NCI-H1092 (cell line): ENCODE data around the gene CCDC32.
"Not testable (repeated sequence)": the region's sequence is repeated elsewhere in the genome, so short reads cannot be mapped to it uniquely, and the experiment has no call there.

Experiments used
- DNase-seq: peaks from one replicate; lab custom pipeline; 2025; lab: John Stamatoyannopoulos, UW

The CCDC32 gene, protein sequence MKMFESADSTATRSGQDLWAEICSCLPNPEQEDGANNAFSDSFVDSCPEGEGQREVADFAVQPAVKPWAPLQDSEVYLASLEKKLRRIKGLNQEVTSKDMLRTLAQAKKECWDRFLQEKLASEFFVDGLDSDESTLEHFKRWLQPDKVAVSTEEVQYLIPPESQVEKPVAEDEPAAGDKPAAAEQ

DNA sequence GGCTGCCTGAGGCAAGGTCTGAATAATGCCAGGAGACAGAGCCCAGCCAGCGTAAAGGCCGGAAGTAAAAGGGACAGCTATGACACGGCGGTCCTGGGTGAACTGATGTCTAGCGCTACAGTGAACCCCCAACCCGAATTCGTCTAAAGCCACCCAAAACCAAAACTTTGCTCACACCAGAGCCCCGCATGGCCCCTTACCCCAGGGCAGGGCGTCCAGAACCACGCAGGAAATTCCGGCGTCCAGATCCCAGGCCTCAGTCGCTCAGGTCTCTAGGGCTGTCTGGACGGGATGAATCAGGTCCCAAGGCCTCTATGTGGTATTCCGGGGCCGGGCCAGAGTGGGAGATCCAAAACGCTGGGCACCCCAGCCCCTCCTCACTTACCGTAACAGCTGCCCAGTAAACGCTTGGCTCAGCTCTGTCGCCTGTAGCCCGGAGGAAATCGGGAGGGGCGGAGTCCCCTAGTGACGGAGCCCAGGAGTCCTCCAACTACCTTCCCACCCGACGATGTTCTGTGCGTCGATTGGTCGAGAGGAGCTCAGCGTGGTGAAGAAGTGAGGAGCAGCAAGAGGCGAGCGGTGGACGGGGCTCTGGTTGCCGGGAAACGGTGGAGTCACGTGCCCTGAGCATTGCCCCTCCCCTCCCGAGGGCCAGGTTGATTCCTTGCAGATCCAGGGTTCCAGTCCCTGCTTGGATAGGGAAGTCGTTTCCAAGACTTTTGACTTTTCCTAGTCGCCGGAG is at the start of gene CCDC32:
TSS of gene CCDC32 (minus strand) at position 452 of the 742 bp plus-strand sequence. CDS start 2,027 bp downstream, outside the sequence.
- peak; percentile 95 for DNase-seq

DNA sequence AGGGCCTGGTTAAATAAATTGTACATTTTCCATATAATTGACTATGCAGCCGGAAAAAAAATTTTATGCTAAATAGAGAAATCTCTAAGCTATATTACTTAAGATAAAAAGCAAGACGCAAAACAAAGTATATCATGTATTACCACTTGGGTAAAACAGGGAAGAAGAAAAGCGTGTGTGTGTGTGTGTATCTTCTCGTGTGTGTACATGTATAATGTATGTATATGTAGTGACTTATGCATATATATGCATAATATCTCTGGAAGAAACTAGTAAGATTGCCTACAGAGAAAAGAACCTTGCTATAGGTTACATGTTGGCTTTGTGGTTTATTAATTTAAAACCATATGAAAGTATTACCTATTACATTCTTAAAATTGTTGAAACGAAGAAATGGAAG is 48.2 kb upstream of the CCDC32 start:
- no peak for DNase-seq

DNA sequence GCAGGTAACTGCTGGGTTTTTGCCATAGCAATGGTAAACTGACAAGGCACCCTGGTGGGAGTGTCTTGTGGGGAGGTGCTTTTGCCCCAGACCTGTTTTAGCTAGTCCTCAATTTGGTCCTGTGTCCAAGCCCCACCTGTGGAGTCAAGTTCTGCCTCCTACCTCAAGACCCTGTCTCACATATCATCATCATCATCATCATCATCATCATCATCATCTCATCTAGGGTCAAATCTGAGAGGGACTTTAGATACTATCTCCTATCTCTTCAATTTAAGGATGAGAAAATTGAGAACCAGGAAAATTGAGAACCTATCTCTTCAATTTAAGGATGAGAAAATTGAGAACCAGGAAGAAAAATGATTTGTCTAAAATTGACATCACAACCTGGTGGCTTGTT is 39.1 kb upstream of the CCDC32 start:
- DNase-seq = no peak

DNA sequence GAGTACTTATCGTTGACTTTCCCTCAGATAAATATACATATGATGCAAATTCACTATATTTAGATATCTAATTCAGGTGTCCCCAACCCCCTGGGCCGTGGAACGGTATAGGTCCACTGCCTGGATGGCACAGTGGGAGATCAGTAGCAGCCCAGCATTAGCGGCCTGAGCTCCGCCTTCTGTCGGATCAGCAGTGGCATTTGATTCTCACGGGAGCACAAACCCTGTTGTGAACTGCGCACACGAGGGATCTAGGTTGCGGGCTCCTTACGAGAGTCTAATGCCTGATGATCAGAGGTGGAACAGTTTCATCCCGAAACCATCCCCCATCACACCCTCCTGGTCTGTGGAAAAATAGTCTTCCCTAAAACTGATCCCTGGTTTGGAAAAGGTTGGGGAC is 36.1 kb upstream of the CCDC32 start:
- DNase-seq = no peak

DNA sequence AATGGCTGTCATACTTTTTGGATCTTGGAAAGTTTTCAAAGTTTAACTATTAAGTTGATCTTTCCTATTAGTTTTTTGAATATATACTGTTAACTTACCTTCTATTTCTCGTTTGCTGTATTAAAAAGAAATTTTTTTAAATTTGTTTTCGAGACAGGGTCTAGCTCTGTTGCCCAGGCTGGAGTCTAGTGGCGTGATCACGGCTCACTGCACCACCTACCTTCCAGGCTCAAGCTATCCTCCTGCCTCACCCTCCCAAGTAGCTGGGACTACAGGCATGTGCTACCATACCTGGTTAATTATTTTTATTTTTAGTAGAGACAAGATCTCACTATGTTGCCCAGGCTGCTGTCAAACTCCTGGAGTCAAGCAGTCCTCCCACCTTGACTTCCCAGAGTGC is 33.8 kb upstream of the CCDC32 start:
- no peak for DNase-seq

DNA sequence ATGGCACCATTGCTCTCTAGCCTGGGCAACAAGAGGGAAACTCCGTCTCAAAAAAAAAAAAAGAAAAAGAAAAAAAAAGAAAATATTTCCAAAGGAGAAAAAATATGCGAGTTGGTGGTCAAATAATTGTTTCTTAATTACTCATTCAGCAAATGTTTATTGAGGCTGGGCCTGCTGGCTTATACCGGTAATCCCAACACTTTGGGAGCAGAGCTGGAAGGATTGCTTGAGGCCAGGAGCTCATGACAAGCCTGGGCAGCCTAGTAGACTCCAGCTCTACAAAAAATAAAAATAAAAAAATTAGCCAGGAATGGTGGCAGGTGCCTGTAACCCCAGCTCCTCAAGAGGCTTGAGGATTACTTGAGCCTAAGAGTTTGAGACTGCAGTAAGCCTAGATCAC is 33.3 kb upstream of the CCDC32 start:
- no peak for DNase-seq

DNA sequence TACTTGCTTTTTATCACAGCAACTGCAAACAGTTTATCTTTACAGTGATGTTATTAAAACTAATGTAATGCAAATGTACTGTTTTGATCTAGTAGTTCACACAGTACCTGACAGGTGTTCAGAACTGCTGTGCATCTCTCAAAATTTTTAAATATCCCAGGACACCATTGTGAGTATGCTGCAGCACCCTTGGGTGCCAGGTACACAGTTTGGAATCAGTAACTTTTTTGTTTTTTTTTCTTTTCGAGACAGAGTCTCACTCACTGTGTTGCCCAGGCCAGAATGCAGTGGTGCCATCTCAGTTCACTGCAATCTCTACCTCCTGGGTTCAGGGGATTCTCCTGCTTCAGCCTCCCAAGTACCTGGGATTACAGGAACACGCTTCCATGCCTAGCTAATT is 32.2 kb upstream of the CCDC32 start:
- DNase-seq = no peak

DNA sequence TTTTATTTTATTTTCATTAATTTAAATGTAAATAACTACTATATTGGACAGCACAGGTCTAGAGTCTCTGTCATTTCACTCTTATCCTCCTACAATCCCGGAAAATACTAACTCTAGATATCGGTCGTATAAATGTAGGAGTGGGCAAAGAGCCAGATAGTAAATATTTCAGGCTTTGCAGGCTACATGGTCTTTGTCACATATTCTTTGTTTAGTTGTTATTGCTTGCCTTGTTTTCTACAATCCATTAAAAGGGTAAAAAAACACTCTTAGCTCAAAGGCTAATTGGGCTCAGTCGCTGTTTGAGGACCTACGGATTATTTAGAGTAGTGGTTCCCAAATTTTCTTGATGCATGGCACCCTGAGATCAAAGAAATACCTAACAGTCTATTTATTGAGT is 30.9 kb upstream of the CCDC32 start:
- no peak for DNase-seq

DNA sequence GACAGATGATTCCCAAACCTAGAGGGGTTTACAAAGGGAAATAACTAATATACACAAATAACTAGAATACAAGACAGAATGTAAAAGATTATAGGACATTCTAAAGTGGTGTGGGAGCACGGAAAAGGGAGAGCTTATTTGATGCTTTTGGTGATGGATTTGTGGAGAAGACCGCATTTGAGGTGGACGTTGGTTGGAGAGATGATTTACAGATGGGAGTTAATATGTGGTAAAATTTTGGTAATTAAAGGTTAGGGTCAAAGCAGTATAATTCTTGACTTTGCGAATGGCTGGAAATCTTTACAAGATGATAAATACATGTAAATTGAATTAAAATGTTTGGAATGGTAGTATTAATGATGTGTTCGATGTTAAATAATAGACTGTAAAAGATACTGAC is 30.4 kb upstream of the CCDC32 start:
- no peak for DNase-seq

DNA sequence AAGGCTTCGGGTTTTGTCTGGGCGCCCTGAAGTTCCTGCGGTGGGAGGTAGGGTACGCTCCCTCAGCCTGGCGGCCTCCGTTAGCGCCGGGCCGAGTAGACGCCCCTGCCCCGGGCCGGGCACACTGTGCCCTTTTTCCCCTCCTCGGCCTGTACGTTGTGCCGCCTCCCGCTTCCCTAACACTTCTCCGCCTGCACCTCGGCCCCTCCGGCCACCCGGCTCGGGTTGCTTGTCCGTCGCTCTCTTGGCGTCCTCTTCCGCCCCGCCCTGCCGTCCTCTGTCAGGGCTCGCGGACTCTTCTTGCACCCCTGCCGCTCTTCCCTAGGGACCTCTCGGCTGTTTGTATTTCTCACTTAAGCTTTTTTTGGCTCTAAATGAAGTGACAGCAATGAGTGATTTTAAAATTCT is 29.6 kb upstream of the CCDC32 start:
- DNase-seq = peak; percentile 28

DNA sequence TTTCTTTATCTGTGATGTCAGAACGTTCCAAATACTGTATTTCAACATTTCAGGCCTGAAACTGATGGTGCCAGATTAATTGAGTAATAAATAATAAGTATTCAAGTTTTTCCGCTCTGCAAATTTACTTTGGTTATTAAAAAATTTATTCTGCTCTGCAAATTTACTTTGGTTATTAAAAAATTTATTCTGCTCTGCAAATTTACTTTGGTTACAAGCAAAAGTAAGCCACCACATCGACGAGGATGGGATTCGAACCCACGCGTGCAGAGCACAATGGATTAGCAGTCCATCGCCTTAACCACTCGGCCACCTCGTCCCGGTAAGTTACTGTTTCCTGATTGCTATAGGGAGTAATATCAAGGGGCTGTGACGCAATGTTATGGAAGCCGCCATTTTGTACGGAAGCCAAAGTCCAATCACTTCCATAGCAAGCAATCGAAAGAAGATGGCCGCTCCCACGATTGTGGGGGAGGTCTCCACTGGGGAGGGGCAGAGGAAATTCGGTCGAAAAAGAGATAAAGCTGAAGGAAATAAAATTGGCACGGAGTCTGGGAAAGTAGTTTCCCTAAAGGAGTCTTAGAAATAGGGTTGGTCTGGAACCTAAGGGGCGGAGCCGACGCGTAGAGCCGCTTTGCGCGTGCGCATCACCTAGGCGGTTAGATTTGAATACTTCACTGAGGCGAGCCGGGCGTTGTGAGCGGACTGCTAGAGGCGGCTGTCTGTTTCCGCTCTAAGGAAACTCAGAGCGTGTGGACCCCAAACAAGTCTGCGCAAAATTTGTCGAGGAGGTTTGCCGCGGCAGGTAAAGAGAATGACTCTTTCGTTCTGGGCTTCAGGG is 29.0 kb upstream of the CCDC32 start, which contains the start of gene KNL1:
TSS of gene KNL1 (plus strand) at position 662 of the 841 bp plus-strand sequence. CDS start 8,683 bp downstream, outside the sequence.
- peak; percentile 91 for DNase-seq

DNA sequence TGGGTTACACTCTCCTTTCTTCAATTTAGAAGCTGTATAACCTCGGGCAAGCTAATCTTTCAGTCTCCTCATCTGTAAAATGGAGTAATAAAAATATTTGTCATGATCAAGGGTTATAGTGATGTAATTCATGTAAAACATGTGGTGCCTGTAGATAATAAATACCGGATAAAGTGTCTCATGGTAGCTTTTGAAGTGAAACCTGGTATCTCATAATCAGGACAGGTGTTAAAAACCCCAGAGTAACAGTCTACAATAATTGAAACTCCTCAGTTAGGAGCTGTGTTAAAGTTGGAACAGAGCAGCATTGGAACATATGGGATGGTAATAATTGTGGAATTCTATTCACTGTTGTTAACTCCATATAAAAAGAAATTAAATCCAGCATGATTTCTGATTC is 28.3 kb upstream of the CCDC32 start:
- no peak for DNase-seq

DNA sequence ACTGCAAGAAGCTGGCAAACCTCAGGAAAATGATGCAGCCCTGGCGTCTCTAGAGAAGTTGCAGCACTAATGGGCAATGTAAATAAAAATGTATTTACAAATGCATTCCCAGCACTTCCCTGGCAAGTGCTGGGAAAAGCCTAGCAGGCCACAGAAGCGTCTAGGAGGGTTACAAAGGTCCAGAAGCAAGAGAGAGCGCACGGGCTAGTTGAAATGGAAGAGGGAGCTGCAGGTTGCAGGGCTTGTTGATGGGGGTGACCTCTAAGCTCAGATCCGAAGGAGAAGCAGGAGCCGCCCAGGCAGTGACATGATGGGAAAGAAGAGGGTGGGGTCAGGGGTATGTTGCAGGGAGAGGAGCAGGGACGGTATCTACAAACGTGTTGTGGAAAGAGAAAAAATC is 26.5 kb upstream of the CCDC32 start:
- DNase-seq = no peak

DNA sequence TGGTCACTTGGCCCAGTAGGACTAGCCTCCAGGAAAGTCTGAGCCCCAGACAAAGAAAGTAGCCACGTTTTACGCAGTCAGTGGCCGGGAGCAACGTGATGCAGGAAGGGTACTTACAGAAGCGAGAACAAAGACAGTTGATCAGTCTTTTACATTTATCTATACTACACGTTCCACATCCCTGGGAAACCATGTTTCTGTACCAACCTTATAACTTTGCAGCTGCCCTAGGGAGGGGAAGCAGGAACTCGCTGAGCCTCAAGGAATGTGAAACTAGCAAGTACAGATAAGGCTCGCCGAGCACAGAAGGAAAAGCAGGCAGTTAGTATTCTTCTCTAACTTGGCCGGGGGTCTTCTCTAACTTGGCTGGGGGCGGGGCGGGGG is 25.8 kb upstream of the CCDC32 start:
- no peak for DNase-seq

DNA sequence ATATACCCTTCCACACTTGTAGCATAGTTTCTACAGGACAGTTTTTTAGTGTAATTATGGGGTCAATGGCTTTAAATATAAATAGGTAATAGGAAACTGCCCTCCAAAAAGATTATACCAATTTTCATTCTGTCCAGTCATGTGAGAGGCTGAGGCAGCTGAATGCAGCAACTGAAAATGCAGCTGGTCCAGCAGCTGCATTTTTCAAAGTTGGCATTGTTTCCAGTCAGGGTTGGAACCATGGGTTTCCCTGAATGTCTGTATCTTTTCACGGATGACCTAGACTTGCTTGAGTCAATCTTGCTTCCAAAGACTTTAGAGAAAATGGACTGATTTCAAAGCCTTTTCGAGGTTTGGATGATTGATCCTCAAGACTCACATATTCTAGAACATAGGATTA is 19.3 kb upstream of the CCDC32 start:
- no peak for DNase-seq

DNA sequence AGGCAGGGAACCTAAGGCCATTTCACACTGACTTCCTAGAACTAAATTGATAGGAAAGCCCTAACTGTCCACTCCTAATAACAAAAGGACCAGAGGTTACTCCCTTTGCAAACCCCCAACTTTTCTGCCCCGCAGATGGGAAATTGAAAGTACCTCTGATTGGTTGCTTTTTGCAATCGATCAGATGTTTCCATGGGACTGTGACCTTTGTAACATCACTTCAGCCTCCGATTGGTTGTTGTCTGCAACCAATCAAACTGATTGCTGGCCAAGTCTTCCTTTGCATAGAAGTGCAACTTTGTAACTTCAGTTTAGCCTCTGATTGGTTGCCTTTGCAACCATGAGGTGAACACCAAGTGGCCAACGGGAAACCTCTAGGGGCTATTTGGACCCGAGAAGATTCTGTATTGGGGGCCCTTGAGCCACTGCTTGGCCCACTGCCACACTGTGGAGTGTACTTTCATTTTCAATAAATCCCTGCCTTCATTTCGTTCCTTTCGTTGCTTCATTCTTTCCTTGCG is 17.9 kb upstream of the CCDC32 start:
- no peak for DNase-seq

DNA sequence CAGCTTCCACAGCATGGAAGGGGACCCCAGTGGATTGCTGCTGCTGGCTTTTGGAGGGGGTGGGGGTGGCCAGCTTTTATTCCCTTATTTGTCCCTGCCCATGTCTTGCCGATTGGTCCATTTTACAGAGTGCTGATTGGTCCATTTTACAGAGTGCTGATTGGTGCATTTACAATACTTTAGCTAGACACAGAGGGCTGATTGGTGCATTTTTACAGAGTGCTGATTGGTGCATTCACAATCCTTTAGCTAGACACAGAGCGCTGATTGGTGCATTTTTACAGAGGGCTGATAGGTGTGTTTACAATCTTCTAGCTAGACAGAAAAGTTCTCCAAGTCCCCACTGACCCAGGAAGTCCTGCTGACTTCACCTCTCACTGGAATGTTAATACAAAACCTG is 17.0 kb upstream of the CCDC32 start:
- not testable (repeated sequence) for DNase-seq

DNA sequence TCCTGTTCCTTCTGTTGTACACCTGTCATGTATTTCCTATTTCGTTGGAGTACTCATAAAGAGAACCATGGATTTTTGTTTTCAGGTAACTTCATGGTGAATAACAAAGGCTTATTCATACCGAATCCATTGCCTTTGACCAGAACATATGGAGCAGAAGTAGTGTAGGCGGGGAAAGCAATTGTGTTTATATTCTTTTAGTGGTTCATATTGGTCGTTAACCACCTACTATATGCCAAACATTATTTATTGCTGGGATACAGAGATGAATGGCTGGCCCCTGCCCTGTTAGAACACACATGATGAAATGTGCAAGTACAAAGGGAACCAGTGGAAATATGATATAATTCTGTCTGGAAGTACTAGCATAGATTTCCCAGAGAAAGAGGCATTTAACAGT is 14.1 kb upstream of the CCDC32 start:
- DNase-seq = no peak

DNA sequence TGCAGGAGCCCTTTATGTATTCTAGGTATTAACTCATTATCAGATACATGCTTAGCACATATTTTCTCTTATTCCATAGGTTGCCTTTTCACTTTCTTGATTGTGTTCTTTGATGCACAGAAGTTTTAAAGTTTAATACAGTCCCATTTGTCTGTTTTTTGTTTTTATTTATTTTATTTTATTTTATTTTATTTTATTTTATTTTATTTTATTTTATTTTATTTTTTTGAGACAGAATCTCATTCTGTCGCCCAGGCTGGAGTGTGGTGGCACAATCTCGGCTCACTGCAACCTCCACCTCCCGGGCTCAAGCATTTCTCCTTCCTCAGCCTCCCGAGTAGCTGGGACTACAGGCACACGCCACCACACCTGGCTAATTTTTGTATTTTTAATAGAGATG is 12.1 kb upstream of the CCDC32 start:
- not testable (repeated sequence) for DNase-seq

DNA sequence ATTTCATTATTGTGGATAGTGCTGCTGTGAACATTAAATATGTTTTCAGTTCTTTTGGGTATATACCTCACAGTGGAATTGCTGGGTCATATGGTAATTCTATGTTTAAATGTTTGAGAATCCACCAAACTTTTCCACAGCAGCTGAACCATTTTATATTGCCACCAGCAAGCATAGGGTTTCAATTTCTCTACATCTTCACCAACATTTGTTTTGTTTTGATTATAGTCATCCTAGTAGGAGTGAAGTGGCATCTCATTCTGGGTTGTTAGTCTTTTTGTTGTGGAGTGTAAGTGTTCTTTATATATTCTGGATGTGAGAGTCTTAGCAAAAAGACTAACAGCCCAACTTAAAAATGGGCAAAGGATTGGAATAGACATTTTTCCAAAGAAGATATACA is 10.3 kb upstream of the CCDC32 start:
- no peak for DNase-seq

DNA sequence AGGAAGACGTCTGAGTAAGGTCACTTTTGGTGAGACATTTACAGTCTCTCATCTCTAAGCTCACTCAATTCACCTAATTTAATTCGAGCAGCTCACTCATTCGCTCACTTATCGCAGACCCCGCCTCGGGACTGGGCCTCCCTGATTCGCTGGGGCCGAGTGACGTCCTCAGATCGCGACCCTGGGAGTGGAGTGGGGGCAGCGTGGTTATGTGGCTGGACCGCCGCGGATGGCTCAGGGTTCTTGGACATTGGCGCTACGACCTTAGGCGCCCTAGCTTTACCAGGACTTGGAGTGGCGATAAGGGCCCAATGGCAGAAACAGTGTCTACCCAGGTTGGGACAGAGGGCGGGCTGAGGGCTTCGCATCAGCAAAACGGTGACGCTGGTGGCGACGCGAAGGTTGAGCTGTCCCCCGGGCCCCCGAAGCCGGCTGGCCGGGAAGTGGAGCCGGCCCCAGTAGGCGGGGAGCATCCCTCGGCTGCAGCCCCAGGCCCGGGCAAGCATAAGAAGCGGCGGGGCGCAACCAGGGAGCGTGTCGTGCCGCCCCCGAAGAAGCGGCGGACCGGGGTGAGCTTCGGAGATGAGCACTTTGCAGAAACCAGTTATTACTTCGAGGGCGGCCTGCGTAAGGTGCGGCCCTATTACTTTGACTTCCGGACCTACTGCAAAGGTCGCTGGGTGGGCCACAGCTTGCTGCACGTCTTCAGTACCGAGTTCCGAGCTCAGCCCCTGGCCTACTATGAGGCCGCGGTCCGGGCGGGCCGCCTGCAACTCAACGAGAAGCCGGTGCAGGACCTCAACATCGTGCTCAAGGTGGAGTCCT is 4.5 kb upstream of the CCDC32 start, which contains the start of gene RPUSD2:
TSS of gene RPUSD2 (plus strand) at position 171 of the 825 bp plus-strand sequence. CDS start at position 210, 39 bp downstream.
- DNase-seq = peak; percentile 72

DNA sequence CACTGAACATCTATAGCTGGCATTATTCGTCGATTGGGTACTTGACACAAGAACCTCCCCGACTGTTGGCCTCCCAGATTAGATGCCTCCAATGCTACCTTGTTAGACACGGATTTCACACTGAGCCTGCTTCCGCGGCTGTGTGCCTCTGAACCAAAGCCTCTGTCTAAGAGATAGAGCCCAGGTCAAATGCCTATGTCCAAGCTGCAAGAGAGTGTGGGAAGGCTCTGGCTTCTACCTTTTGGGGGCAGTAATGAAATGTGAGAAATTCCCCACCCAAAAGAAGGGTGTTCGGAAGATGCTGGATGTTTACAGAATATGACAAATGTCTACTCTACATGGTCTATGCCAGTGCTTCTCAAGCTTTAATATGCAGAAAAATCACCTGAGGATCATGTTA is 2.3 kb upstream of the CCDC32 start:
- DNase-seq = no peak
